ENCODE data around the gene CTTN. TPM values are rescaled to one million over a fixed set of nuclear protein-coding genes. Genes with fewer than 3 reads are reported as not detected.

CTTN gene
- total and polyA plus RNA-seq, 2 of the 8 experiments (the other 6 are each of a cell fraction or from before 2014, with no cell fraction given): 84.6 to 216 TPM

- Histone ChIP-seq H4K8ac (ENCODE audit: extremely low read depth, insufficient read depth, low read length) (no peak overlapping the region), H3K56ac (replicated peaks; ENCODE audit: insufficient read length, low read depth, low read length) (no peak overlapping the region), H3K4me3 (ENCODE audit: extremely low read depth in 1 of 4, insufficient read depth in 2 of 4, low read depth in 3 of 4, low read length in 4 of 4) (no peak overlapping the region), H3K4me2 (ENCODE audit: insufficient read depth in 1 of 2, low read depth in 2 of 2, low read length in 2 of 2) (no peak overlapping the region), H3K36me3 (ENCODE audit: control insufficient read depth in 2 of 4, insufficient read depth in 4 of 4, low read length in 3 of 4) (peaks cover 11 to 55% (median 30%) of the 10 kb centered on the region in 4 experiments), H3K27ac (ENCODE audit: low read depth, low read length) (no peak overlapping the region), H2BK15ac (ENCODE audit: low read length) (no peak overlapping the region), H3K18ac (ENCODE audit: extremely low read depth, low read length) (no peak overlapping the region), H3K79me1 (ENCODE audit: low read depth, low read length) (no peaks in the 10 kb centered on the region), H3K27me3 (replicated peaks in 1 of 4; ENCODE audit: control insufficient read depth in 3 of 4, extremely low read depth in 1 of 4, insufficient read depth in 3 of 4, low read length in 3 of 4) (no peaks in the 10 kb centered on the region), H3K9ac (replicated peaks in 1 of 4; ENCODE audit: extremely low read depth in 1 of 4, low read depth in 3 of 4, low read length in 3 of 4) (no peak overlapping the region), H3K4me1 (replicated peaks in 1 of 4; ENCODE audit: control insufficient read depth in 3 of 4, insufficient read depth in 4 of 4, low read length in 3 of 4) (no peaks in the 10 kb centered on the region), H4K91ac (replicated peaks; ENCODE audit: insufficient read length, low read length) (no peak overlapping the region), H3K79me2 (ENCODE audit: control insufficient read depth in 1 of 2, insufficient read depth in 2 of 2, low read length in 2 of 2) (peaks cover 3 to 9% of the 10 kb centered on the region in 2 experiments; a peak in 3 of 4 replicates), H3K14ac (ENCODE audit: insufficient read length) (no peak overlapping the region), H3K23ac (ENCODE audit: insufficient read length) (no peak overlapping the region), H2AK5ac (ENCODE audit: low read depth, low read length) (no peak overlapping the region), H4K5ac (ENCODE audit: insufficient read length, low read depth, low read length) (no peak overlapping the region), H2BK20ac (ENCODE audit: low read length) (no peak overlapping the region), H4K20me1 (replicated peaks in 1 of 2; ENCODE audit: control insufficient read depth in 1 of 2, insufficient read depth in 2 of 2, low read length in 2 of 2) (peaks cover 3 to 4% of the 10 kb centered on the region in 2 experiments), H3K23me2 (ENCODE audit: low read depth, low read length) (peaks cover 4% of the 10 kb centered on the region; the same call in 1 of the 2 replicates), H2AFZ (ENCODE audit: low read length) (no peak overlapping the region), H3K4ac (replicated peaks; ENCODE audit: insufficient read length, low read depth, low read length) (no peak overlapping the region), H2BK5ac (ENCODE audit: low read depth, low read length) (no peak overlapping the region), H2BK120ac (replicated peaks; ENCODE audit: low read depth, low read length) (no peak overlapping the region), H2BK12ac (ENCODE audit: low read depth, low read length) (no peak overlapping the region), H3K9me3 (ENCODE audit: insufficient read depth in 2 of 2, low read depth in 1 of 2, low read length in 1 of 2) (no peaks in the 10 kb centered on the region)
- 90% methylated on average over 2 of the region's 2 CpGs; no CpG with 5 or more reads in 1 of the 2 experiments for WGBS, 2 experiments (ENCODE audit: extremely low coverage in 1 of 2, insufficient coverage in 1 of 2, insufficient read length in 1 of 2, insufficient replicate concordance in 2 of 2, low coverage in 1 of 2, low lambda C conversion rate in 2 of 2, missing lambda C conversion rate in 1 of 2)
- peak in 1 of 2 experiments; percentile 8 for DNase-seq (ENCODE audit: low read depth in 1 of 2, low spot score in 2 of 2)
- no peak for FAIRE-seq
- ChIA-PET POLR2A (ENCODE audit: partially characterized antibody) (no interaction called here), CTCF (ENCODE audit: partially characterized antibody) (no interaction called here)
- TF ChIP-seq ZNF274 (IDR thresholded peaks at IDR 0.05; ENCODE audit: borderline replicate concordance, extremely low read depth, low read length) (no peak), FOSL1 (IDR thresholded peaks at IDR 0.05; ENCODE audit: insufficient read depth, low read depth, low read length) (no peak), ASH2L (IDR thresholded peaks at IDR 0.05; ENCODE audit: low read length) (no peak)
Measured at GRCh38 chr11:70368961-70369360, 29.4 kb upstream of the CTTN start.

All from H1 (cell line).